Neural cell (in vitro differentiated cells): ENCODE data around the gene TEK.

Experiments
- EP300 ChIP-seq: fragments of 450-650 bp; conservative IDR thresholded peaks from 2 replicates; pipeline ENCODE4 v1.6.1; 2014; ENCODE audit warnings: antibody characterized with exemption, mild to moderate bottlenecking, moderate library complexity; ENCODE audit not compliant: poor library complexity, severe bottlenecking
- EZH2 ChIP-seq: fragments of 200-600, 300-800 bp; shearing (Covaris generic), sonication (generic); IDR thresholded peaks from 2 replicates; pipeline ENCODE4 v1.6.1; 2014; ENCODE audit warnings: antibody characterized with exemption, low read length, borderline replicate concordance, mild to moderate bottlenecking; ENCODE audit not compliant: insufficient read depth, poor library complexity, severe bottlenecking
- MXI1 ChIP-seq: fragments of 450-650 bp; conservative IDR thresholded peaks from 2 replicates; pipeline ENCODE4 v1.6.1; 2014; ENCODE audit warnings: antibody characterized with exemption, mild to moderate bottlenecking; ENCODE audit not compliant: poor library complexity, severe bottlenecking
- POLR2AphosphoS5 ChIP-seq: IDR thresholded peaks from 2 replicates; pipeline ENCODE4 v1.6.1; 2012
- RAD21 ChIP-seq: fragments of 450-650 bp; conservative IDR thresholded peaks from 2 replicates; pipeline ENCODE4 v1.6.1; 2014; ENCODE audit warnings: antibody characterized with exemption, mild to moderate bottlenecking, moderate library complexity
- SMC3 ChIP-seq: fragments of 450-650 bp; conservative IDR thresholded peaks from 2 replicates; pipeline ENCODE4 v1.6.1; 2014; ENCODE audit warnings: antibody characterized with exemption, mild to moderate bottlenecking, moderate library complexity; ENCODE audit not compliant: poor library complexity
- TF ChIP-seq, protein P1 (sequence below): fragments of 450-650 bp; IDR thresholded peaks from 2 replicates; pipeline ENCODE4 v1.5.1; 2014; ENCODE audit warnings: antibody characterized with exemption, mild to moderate bottlenecking, moderate library complexity; ENCODE audit not compliant: poor library complexity, severe bottlenecking
- TF ChIP-seq, protein P2 (sequence below): IDR thresholded peaks from 2 replicates; pipeline ENCODE4 v1.6.1; 2012; ENCODE audit warnings: borderline replicate concordance

GRCh38 chr9:27258662-27259061, 149.6 kb downstream of the TEK start:
- TF ChIP-seq EP300 (no peak), EZH2 (no peak), SMC3 (no peak), RAD21 (no peak), POLR2AphosphoS5 (no peak), MXI1 (no peak)
- TF ChIP-seq, protein P1, sequence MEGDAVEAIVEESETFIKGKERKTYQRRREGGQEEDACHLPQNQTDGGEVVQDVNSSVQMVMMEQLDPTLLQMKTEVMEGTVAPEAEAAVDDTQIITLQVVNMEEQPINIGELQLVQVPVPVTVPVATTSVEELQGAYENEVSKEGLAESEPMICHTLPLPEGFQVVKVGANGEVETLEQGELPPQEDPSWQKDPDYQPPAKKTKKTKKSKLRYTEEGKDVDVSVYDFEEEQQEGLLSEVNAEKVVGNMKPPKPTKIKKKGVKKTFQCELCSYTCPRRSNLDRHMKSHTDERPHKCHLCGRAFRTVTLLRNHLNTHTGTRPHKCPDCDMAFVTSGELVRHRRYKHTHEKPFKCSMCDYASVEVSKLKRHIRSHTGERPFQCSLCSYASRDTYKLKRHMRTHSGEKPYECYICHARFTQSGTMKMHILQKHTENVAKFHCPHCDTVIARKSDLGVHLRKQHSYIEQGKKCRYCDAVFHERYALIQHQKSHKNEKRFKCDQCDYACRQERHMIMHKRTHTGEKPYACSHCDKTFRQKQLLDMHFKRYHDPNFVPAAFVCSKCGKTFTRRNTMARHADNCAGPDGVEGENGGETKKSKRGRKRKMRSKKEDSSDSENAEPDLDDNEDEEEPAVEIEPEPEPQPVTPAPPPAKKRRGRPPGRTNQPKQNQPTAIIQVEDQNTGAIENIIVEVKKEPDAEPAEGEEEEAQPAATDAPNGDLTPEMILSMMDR, result no peak
- TF ChIP-seq, protein P2, sequence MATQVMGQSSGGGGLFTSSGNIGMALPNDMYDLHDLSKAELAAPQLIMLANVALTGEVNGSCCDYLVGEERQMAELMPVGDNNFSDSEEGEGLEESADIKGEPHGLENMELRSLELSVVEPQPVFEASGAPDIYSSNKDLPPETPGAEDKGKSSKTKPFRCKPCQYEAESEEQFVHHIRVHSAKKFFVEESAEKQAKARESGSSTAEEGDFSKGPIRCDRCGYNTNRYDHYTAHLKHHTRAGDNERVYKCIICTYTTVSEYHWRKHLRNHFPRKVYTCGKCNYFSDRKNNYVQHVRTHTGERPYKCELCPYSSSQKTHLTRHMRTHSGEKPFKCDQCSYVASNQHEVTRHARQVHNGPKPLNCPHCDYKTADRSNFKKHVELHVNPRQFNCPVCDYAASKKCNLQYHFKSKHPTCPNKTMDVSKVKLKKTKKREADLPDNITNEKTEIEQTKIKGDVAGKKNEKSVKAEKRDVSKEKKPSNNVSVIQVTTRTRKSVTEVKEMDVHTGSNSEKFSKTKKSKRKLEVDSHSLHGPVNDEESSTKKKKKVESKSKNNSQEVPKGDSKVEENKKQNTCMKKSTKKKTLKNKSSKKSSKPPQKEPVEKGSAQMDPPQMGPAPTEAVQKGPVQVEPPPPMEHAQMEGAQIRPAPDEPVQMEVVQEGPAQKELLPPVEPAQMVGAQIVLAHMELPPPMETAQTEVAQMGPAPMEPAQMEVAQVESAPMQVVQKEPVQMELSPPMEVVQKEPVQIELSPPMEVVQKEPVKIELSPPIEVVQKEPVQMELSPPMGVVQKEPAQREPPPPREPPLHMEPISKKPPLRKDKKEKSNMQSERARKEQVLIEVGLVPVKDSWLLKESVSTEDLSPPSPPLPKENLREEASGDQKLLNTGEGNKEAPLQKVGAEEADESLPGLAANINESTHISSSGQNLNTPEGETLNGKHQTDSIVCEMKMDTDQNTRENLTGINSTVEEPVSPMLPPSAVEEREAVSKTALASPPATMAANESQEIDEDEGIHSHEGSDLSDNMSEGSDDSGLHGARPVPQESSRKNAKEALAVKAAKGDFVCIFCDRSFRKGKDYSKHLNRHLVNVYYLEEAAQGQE, result no peak
